GM23248 (cell line): ENCODE results near the gene RPL21.

Experiments used
- EZH2 ChIP-seq: fragments of 200-600 bp; sonication (generic); IDR thresholded peaks from 2 replicates; pipeline ENCODE4 v1.6.1; 2018; ENCODE audit warnings: antibody characterized with exemption, mild to moderate bottlenecking; ENCODE audit not compliant: insufficient read depth, poor library complexity, severe bottlenecking
- EZH2phosphoT487 ChIP-seq: fragments of 200-600 bp; sonication (generic); IDR thresholded peaks from 2 replicates; pipeline ENCODE4 v1.6.1; 2018; ENCODE audit warnings: antibody characterized with exemption, moderate library complexity, mild to moderate bottlenecking, low read depth; ENCODE audit not compliant: insufficient read depth

DNA sequence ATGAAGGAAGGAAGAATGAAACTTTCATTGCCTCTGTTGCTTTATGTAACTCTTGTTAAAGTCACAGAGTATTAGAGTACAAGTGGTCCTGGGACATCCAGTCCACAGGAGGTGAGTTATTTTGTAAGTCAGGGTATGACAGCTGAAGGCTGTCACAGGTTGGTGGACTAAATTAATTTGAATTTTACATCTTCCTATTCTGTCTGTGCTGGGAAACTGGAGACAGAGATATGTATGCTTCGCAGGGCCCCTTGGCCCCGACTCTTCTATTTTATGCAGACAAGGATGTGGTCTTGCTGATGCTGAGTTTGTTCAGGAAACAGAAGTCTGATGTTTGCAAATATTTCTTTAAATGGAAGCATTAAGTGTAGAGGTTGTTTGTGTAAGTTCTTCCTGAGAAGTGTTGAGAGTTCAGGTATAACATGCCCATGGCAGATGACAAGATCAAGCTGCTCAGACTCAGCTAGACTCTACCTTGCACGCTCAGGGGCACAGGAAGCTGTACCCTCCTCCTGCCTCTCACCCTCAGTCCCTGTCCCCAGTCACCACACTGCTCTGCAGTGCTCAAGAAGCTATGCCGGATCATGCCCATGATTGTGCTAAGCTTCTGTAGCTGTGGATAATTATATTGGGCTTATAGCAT, 42.6 kb downstream of the RPL21 start:
- no peak for TF ChIP-seq EZH2
- TF ChIP-seq EZH2phosphoT487, result no peak
